Measurements from ENCODE around the gene KIF18B.

DNA sequence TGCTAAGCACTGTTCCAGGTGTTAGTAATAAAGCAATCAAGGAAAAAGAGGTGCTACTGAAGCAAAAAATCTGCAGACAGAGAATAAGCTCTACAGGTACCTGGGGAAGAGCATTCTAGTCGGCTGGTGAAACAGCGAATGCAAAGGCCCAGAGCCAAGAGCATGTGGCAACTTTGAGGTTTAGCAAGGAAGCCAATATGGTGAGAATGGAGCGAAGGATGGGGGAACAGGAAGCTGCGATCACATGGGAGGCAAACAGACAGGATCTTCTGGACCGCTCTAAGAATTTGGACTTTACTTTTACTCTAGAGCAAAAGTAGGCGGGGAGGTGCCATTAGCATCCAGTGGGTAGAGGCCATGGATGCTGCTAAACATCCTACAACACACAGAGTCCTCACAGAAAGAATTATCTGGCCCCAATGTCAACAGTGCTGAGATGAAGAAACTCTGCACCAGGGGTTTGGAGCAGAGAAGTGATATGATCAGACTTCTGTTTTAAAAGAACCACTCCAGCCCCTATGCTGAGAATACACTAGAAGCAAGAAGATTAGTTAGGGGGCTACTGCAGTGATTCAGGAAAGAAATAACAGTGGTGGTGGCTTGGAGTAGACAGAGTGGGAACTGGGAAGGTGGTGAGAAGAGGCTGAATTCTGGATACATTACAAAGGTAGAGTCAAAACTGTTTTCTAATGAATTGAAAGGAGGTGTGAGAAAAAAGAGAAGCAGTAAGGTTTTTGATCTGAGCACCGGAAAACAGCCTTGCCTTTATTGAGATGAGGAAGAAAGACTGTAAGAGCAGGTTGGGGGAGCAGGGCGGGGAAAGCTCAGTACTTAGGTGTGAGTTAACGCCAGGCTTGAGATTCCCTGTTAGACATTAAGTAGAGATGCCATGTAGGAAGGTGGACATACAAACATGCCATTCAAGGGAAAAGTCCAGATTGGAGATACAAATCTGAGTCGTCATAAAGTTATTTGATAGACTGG, 59.3 kb downstream of the KIF18B start:
- TF ChIP-seq CTCF (IDR thresholded peaks at IDR 0.05) (no peak), EP300 (IDR thresholded peaks at IDR 0.05; ENCODE audit: low read depth) (no peak)
